ENCODE measurements around the gene ACVR1B.

- TF ChIP-seq CTCF (IDR thresholded peaks at IDR 0.05) (no peak), EZH2 (IDR thresholded peaks at IDR 0.05) (no peak), EZH2phosphoT487 (IDR thresholded peaks at IDR 0.05) (no peak)
These were observed 84.4 kb downstream of the ACVR1B start for GRCh38 chr12:52035926-52036325.
